GM10266 (cell line): ENCODE data around the gene ATF6.

Source experiments
- DNase-seq: peaks from one replicate; pipeline ENCODE4 v3.0.0; 2012; ENCODE audit errors: extremely low spot score
- TF ChIP-seq, protein P1 (sequence below): IDR thresholded peaks from 2 replicates; pipeline ENCODE4 v1.5.1; 2012; ENCODE audit warnings: mild to moderate bottlenecking, low read depth; ENCODE audit not compliant: control insufficient read depth, insufficient read depth; ENCODE audit errors: missing control alignments

Gene ATF6

DNA sequence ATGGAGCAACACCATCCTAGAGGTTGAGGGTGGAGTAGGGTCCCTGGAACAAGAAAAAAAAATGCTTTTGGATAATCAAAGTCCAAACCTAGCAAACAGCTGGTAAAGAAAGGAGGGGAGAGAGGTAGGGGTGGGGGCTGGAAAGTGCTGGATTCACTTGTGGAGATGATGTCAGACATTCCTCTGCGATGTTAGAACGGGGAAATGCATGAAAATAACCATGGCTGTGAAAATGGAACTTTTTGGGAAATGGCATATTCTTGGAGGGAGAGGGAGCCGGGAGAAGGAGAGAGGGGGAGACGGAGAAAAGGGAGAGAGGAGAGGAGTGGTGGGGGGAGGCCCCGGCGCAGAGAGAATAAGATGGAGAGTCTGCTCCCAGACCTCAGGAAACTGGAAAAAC, 203.9 kb downstream of the ATF6 start:
- TF ChIP-seq, protein P1, sequence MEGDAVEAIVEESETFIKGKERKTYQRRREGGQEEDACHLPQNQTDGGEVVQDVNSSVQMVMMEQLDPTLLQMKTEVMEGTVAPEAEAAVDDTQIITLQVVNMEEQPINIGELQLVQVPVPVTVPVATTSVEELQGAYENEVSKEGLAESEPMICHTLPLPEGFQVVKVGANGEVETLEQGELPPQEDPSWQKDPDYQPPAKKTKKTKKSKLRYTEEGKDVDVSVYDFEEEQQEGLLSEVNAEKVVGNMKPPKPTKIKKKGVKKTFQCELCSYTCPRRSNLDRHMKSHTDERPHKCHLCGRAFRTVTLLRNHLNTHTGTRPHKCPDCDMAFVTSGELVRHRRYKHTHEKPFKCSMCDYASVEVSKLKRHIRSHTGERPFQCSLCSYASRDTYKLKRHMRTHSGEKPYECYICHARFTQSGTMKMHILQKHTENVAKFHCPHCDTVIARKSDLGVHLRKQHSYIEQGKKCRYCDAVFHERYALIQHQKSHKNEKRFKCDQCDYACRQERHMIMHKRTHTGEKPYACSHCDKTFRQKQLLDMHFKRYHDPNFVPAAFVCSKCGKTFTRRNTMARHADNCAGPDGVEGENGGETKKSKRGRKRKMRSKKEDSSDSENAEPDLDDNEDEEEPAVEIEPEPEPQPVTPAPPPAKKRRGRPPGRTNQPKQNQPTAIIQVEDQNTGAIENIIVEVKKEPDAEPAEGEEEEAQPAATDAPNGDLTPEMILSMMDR = no peak
- no peak for DNase-seq

DNA sequence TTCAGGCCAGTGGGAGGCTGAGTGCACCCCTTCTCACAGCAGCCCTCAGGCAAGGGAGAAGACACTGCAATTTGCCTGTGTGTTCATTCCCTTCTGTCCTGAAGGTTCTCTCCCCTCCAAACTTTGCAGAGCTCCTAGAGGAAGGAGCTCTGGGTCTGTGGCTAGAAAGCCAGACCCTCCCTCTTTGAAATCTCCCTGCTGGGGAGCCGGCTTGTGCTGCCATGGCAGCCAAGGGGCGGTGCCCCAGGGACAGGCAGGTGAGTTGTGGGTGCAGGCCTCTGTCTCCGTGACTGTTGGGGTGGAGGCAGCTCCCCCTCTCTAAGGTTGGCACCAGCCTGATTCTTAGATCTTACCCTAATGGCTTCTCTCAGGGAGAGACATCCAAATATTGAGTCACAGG, 204.5 kb downstream of the ATF6 start:
- no peak for DNase-seq
- TF ChIP-seq, protein P1 = no peak

DNA sequence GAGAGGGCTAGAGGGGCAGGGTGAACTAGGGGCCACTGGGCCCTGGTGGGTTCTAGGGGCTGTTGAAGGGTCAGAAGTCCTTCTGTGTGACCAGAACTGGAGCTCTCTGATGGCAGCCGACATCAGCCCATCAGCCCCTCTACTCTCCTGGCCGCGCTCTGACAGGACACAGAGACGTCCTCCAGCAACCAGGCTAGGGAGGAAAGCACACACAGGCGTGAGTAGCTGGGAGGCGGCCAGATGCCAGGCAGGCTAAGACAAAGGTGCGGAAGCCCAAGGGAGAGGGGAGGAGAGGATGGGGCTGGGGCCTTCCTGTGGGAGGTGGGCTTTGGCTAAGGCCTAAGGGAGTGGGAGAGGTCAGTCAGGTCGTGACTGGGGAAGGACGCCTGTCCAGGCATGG, 206.7 kb downstream of the ATF6 start:
- no peak for DNase-seq
- TF ChIP-seq, protein P1 = no peak

DNA sequence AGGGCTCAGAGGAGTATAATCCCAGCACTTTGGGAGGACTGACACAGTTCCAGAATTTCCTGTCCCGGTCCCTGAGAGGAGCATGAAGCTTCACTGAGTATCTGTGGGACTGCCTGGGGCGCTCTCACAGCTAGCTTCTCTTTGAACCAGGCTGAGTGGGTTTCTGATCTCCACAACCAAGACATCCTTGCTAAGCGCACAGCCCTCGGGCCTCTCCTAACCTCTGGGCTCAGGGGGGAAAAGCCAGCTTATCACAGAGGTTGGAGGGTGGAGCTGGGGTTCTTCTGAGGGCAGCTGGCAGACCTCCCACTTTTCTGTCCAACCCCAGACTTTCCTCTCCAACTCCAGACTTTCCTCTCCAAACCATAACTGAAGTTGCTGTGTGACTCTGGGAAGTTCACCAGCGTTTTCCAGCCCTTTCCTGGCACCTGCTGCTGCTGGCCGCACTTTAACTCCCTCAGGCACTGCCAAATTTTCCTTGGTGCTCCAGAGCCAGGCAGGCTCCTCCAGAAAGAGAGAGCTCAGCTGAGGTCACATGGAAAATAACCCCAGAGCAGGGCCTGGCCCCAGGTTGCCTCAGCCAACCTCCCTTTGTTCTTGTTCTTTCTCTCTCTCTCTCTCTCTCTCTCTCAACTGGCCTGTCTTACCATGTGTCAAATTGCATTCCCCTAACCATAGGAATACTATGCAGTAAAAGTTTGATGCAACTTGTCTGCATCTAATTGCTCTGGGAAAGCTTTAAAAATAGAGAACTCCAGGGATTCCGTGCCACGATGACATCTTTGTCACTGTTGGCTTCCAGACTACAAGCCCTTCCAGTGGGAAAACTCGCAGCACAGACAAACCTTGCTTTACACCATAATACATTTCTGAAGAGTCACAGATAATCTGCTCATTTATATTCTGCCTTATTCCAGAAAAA, 208.1 kb downstream of the ATF6 start:
- no peak for DNase-seq
- TF ChIP-seq, protein P1 = no peak

DNA sequence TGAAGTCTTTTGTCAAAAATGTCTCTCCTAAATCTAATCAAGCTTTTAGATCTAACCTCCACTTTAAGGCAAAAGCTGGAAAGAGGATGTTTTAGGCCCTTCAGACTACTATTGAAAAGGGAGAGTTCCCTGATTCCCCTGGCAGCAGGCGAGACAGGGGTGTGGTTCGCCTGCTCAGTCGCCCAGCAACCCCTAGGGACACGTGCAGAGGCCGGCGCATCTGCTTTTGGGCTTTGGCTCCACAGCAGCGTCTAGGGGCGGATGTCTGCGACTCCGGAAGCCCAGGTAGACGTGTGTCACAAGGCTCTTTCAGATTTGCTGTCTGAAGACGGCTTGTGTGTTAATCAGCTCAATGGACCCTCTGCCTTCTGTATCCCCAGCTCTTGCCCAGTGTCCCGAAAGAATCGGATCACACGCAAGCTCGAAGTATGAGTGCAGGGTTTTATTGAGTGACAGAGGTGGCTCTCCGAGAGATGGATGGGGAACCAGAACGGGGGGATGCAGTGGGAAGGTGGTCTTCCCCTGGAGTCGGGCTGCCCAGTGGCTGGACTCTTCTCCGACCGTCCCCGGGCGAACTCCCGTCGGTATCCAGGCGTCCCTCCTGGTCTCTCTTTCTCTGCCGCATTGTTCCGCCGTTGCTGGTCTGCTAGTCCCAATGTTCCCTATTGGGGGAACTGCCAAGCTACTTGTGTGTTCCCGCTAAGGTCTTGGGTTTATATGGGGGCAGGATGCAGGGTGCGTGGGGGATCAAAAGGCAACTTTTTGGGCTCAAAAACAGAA, 212.1 kb downstream of the ATF6 start:
- no peak for DNase-seq
- TF ChIP-seq, protein P1 = no peak

DNA sequence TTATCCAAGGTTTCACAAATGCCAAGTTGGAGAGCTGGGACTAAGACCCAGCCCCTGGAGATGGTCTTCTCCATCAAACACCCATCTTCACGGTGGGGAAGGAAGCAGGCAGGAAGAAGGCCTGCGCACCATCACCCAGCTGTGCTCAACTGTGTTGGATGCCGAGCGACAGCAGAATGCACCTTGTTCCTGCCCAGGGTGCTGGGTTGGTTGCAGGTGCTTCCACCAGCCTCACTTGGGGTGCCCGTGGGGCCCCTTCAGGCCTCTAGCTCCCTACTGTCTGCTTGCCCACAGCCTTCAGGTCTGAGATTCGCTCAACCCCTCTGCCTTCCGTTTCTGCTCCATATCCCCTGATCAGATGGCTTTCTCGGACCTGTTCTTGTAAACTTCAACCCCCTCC, 215.0 kb downstream of the ATF6 start:
- TF ChIP-seq, protein P1 = no peak
- DNase-seq = no peak
